Measurements from ENCODE around the gene LTK.
A peak's percentile ranks its signal among the peaks of the same experiment; 100 is the strongest.
"Not testable (repeated sequence)": the region's sequence is repeated elsewhere in the genome, so short reads cannot be mapped to it uniquely, and the experiment has no call there.

LTK gene

GRCh38 chr15:41473418-41473817, 40.2 kb downstream of the LTK start:
- H3K4me1 Mint-ChIP-seq = no peaks in the 10 kb centered on the region
- no peak for TF ChIP-seq CTCF (IDR thresholded peaks at IDR 0.05; ENCODE audit: unreplicated experiment in 3 of 3)
- H3K4me3 Mint-ChIP-seq = no peak overlapping the region
- H3K36me3 Mint-ChIP-seq (ENCODE audit: low read depth) = peaks cover 73% of the 10 kb centered on the region
- no peak overlapping the region for H3K27ac Mint-ChIP-seq
- no peaks in the 10 kb centered on the region for H3K27me3 Mint-ChIP-seq (ENCODE audit: low read depth)
- no peaks in the 10 kb centered on the region for H3K9me3 Mint-ChIP-seq

GRCh38 chr15:41469644-41470043, 44.0 kb downstream of the LTK start:
- not testable (repeated sequence) for H3K27me3 Mint-ChIP-seq (ENCODE audit: low read depth); H3K4me3 Mint-ChIP-seq; H3K27ac Mint-ChIP-seq; H3K4me1 Mint-ChIP-seq; H3K9me3 Mint-ChIP-seq
- peaks cover 67% of the 10 kb centered on the region for H3K36me3 Mint-ChIP-seq (ENCODE audit: low read depth)

- Mint-ChIP-seq H3K36me3 (ENCODE audit: low read depth) (peaks cover 72% of the 10 kb centered on the region), H3K4me1 (no peaks in the 10 kb centered on the region), H3K27ac (no peak overlapping the region), H3K9me3 (no peaks in the 10 kb centered on the region), H3K27me3 (ENCODE audit: low read depth) (no peaks in the 10 kb centered on the region), H3K4me3 (no peak overlapping the region)
- TF ChIP-seq CTCF (IDR thresholded peaks at IDR 0.05; ENCODE audit: unreplicated experiment in 3 of 3) = no peak
Observed at GRCh38 chr15:41466711-41467110, 46.9 kb downstream of the LTK start.

- no peaks in the 10 kb centered on the region for H3K4me1 Mint-ChIP-seq
- H3K9me3 Mint-ChIP-seq = no peaks in the 10 kb centered on the region
- peak; percentile 80 to 87 (median 82) for TF ChIP-seq CTCF (IDR thresholded peaks at IDR 0.05; ENCODE audit: unreplicated experiment in 3 of 3)
- peaks cover 65% of the 10 kb centered on the region for H3K36me3 Mint-ChIP-seq (ENCODE audit: low read depth)
- no peak overlapping the region for H3K4me3 Mint-ChIP-seq
- no peak overlapping the region for H3K27ac Mint-ChIP-seq
- H3K27me3 Mint-ChIP-seq (ENCODE audit: low read depth) = no peaks in the 10 kb centered on the region
Observed at GRCh38 chr15:41465822-41466421, 47.7 kb downstream of the LTK start.

GRCh38 chr15:41464889-41465580, 48.6 kb downstream of the LTK start:
- H3K36me3 Mint-ChIP-seq (ENCODE audit: low read depth) = peaks cover 58% of the 10 kb centered on the region
- H3K9me3 Mint-ChIP-seq = no peaks in the 10 kb centered on the region
- H3K27me3 Mint-ChIP-seq (ENCODE audit: low read depth) = no peaks in the 10 kb centered on the region
- TF ChIP-seq CTCF (IDR thresholded peaks at IDR 0.05; ENCODE audit: unreplicated experiment in 3 of 3) = no peak
- no peak overlapping the region for H3K4me3 Mint-ChIP-seq
- no peak overlapping the region for H3K27ac Mint-ChIP-seq
- no peaks in the 10 kb centered on the region for H3K4me1 Mint-ChIP-seq

GRCh38 chr15:41462084-41462795, 51.4 kb downstream of the LTK start:
- Mint-ChIP-seq H3K27me3 (ENCODE audit: low read depth) (no peaks in the 10 kb centered on the region), H3K27ac (no peak overlapping the region), H3K4me3 (no peak overlapping the region), H3K9me3 (no peaks in the 10 kb centered on the region), H3K4me1 (no peaks in the 10 kb centered on the region), H3K36me3 (ENCODE audit: low read depth) (peaks cover 52% of the 10 kb centered on the region)
- no peak for TF ChIP-seq CTCF (IDR thresholded peaks at IDR 0.05; ENCODE audit: unreplicated experiment in 3 of 3)

Measured in nephron (organoid).